Activated naive CD8-positive, alpha-beta T cell treated with anti-CD3 and anti-CD28 coated beads for 36 hours (primary cell): ENCODE measurements around the gene PALLD. TPM values are rescaled to one million over a fixed set of nuclear protein-coding genes. Genes with fewer than 3 reads are reported as not detected.
"Not testable (repeated sequence)": the region's sequence is repeated elsewhere in the genome, so short reads cannot be mapped to it uniquely, and the experiment has no call there.

Source experiments
- DNase-seq: peaks from one replicate; pipeline ENCODE4 v3.0.0; 2021
- H3K27ac Mint-ChIP-seq: one replicate; pipeline ENCODE4 v1.8.0; 2022; ENCODE audit warnings: mild to moderate bottlenecking, moderate library complexity, mixed read lengths
- H3K27me3 Mint-ChIP-seq: one replicate; pipeline ENCODE4 v1.8.0; 2022; ENCODE audit warnings: mild to moderate bottlenecking, mixed read lengths
- H3K36me3 Mint-ChIP-seq: one replicate; pipeline ENCODE4 v1.8.0; 2021; ENCODE audit warnings: mild to moderate bottlenecking, mixed read lengths
- H3K4me1 Mint-ChIP-seq: one replicate; pipeline ENCODE4 v1.8.0; 2021; ENCODE audit warnings: mixed read lengths
- H3K4me3 Mint-ChIP-seq: one replicate; pipeline ENCODE4 v1.8.0; 2022; ENCODE audit warnings: mild to moderate bottlenecking, moderate library complexity, mixed read lengths
- H3K9me3 Mint-ChIP-seq: one replicate; pipeline ENCODE4 v1.8.0; 2022; ENCODE audit warnings: mixed read lengths
- total RNA-seq, 2 experiments: library from RNA; stranded (reverse); gene quantifications; one replicate each; pipeline ENCODE4 v1.2.3, GENCODE V29; 2021

The PALLD gene
- total RNA-seq, 2 experiments from 2014 or later, result 0.41 to 0.94 TPM

DNA sequence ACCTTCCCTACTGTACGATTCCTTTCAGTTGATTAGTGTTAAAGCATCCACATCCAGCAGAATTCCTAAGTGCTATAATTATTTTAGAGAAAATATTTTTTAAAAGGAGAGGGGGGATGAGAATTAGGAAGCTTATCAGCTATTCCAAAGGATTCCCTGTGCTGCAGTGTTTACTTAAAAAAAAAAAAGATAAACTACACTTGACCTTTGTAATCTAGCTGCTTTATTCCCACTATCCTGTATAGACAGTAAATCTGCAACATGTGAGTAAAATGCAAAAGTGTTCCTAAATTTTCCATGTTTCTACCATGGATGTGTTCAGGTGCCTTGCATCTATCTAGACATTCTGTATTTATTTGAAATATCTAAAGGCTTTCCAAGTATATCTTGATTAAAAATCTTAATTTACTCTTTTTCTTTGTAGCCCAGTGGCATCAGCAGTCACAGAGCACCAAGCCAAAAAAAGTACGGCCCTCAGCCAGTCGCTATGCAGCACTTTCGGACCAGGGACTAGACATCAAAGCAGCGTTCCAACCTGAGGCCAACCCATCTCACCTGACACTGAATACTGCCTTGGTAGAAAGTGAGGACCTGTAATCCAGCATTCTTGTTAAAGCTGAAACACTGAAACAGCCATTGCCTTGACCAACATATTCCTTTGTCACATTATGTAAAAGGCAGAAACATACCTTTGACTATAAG is 429.1 kb downstream of the PALLD start:
- no peak overlapping the region for H3K27ac Mint-ChIP-seq
- H3K9me3 Mint-ChIP-seq, result no peaks in the 10 kb centered on the region
- H3K36me3 Mint-ChIP-seq, result no peaks in the 10 kb centered on the region
- no peak for DNase-seq
- peaks cover 2% of the 10 kb centered on the region for H3K4me1 Mint-ChIP-seq
- no peaks in the 10 kb centered on the region for H3K27me3 Mint-ChIP-seq
- H3K4me3 Mint-ChIP-seq, result no peak overlapping the region

DNA sequence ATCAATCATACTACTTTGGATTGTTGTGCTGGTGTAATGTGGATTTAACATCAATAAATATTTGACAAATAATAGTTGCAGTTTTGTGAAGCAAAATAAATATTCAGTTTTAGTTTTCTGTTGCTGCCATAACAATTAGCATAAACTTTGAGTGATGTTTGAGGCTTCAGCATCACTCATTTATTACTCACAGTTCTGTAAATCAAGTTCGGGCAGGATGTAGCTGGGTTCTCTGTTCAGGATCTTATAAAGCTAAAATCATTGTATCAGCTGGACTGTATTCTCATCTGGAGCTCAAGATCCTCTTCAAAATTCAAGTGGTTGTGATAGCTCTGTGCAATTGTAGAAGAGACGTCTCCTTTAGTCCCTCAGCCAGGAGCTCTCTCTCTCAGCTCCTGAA is 431.5 kb downstream of the PALLD start:
- Mint-ChIP-seq H3K27ac (no peak overlapping the region), H3K27me3 (no peaks in the 10 kb centered on the region), H3K4me3 (no peak overlapping the region), H3K9me3 (peaks cover 18% of the 10 kb centered on the region), H3K36me3 (peaks cover 7% of the 10 kb centered on the region), H3K4me1 (peaks cover 4% of the 10 kb centered on the region)
- no peak for DNase-seq

DNA sequence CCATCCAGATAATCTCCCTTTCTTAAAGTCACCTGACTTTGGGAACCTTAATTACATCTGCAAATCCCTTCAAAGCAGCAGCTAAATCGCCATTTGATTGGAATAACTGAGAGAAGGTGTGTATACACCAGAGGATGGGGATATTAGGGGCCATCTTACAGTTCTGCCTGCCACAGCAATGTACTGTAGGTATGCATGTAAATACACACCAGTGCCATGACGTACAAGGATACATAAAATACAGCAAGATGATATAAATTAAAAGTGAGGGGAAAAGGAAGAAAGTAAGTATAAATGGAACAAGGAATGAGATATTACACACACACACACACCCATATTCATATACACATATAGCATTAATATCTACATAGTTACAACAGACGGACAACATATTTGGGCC is 432.0 kb downstream of the PALLD start:
- peaks cover 7% of the 10 kb centered on the region for H3K36me3 Mint-ChIP-seq
- H3K4me1 Mint-ChIP-seq, result peaks cover 3% of the 10 kb centered on the region

DNA sequence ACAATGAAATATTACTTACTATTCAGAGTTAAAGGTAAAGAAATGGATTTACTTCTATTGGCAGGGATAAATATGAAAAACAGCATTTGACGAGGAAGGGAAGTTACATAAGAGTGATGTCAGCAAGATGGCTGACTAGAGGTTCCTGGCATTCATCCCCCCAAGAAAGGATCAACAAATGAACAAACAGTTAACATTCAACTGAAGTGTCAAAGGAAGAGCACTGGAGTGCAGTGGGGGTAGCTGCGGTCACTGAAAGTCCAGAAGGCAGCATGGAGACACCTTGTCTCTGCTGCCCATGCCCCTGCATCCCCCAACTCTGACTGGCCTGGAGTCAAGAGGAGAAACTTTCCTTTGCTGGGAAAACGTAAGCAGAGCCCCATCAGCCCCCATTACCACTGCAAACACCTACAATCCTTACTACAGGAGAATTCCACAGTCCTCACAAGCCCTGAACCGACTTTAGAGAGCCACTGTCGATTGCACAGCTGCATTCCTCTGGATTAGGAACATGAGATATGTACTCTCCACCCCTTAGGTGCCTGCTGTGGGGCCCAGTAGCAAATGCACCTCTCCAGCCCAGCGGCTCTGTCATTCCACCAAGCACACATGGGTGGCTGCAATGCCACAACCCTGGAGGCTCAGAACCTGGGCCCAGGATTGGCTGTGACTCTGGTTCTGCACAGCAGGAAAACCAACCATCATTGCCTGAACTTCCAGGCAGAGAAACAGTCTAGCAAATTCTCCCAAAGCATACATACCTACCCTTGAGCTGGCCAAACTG is 433.8 kb downstream of the PALLD start:
- Mint-ChIP-seq H3K27ac (no peak overlapping the region), H3K9me3 (peaks cover 29% of the 10 kb centered on the region), H3K36me3 (peaks cover 10% of the 10 kb centered on the region), H3K4me1 (peaks cover 2% of the 10 kb centered on the region), H3K27me3 (no peaks in the 10 kb centered on the region), H3K4me3 (no peak overlapping the region)
- no peak for DNase-seq

More for the DNA sequence above, 432.0 kb downstream of the PALLD start:
- no peak for DNase-seq
- H3K27me3 Mint-ChIP-seq, result no peaks in the 10 kb centered on the region
- H3K9me3 Mint-ChIP-seq, result peaks cover 23% of the 10 kb centered on the region
- H3K4me3 Mint-ChIP-seq, result no peak overlapping the region
- no peak overlapping the region for H3K27ac Mint-ChIP-seq

DNA sequence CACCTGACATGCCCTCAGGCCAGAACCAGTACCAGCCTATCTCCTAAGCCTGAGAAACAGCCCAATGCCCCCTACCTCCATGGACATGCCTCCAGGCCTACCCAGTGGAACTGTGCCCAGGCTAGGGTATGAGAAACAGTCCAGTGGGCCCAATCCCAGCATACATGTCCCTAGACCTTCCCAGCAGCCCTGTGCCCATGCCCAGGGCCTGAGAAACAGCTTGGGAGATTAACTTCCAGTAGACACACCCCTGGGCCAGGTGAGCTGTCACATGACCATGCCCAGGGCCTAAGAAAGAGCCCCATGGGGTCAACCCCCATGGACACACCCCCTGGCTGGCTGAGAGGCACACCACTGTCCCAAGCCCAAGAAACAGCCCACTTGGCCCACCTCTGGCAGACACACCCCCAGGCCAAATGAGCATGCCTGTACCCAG is 434.4 kb downstream of the PALLD start:
- Mint-ChIP-seq H3K27me3 (no peaks in the 10 kb centered on the region), H3K36me3 (peaks cover 10% of the 10 kb centered on the region), H3K4me3 (no peak overlapping the region), H3K27ac (no peak overlapping the region), H3K9me3 (peaks cover 29% of the 10 kb centered on the region), H3K4me1 (peaks cover 2% of the 10 kb centered on the region)
- DNase-seq, result no peak

DNA sequence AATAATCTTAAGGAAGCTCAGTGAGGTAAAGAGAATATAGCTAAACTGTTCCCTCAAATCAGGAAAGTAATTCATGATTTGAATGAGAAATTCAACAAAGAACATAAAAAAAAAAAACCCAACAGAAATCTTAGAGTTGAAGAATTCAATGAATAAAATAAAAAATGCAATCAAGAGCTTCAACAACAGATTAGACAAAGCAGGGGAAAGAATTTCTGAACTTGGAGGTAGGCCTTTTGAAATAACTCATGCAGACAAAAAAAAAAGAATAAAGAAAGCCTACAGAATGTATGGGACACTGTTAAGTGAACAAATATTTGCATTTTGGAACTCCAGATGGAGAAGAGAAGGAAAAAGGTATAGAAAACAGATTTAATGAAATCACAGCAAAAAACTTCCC is 435.3 kb downstream of the PALLD start:
- Mint-ChIP-seq H3K27me3 (no peaks in the 10 kb centered on the region), H3K36me3 (peaks cover 17% of the 10 kb centered on the region), H3K9me3 (peaks cover 37% of the 10 kb centered on the region), H3K4me3 (no peak overlapping the region), H3K4me1 (peaks cover 2% of the 10 kb centered on the region), H3K27ac (no peak overlapping the region)
- DNase-seq, result no peak

DNA sequence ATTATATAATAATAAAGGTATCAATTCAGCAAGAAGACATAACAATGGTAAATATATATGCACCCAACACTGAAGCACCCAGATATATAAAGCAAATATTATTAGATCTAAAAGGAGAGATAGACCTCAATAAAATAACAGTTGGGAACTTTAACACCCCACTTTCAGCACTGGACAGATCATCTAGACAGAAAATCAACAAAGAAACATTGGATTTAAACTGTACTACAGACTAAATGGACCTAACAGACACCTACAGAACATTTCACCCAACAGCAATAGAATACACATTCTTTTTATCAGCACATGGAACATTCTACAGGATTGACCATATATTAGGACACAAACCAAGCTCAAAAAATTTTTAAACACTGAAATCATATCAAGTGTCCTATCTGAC is 436.6 kb downstream of the PALLD start:
- Mint-ChIP-seq H3K36me3 (peaks cover 22% of the 10 kb centered on the region), H3K4me1 (peaks cover 2% of the 10 kb centered on the region), H3K9me3 (peaks cover 50% of the 10 kb centered on the region), H3K27me3 (no peaks in the 10 kb centered on the region), H3K4me3 (no peak overlapping the region), H3K27ac (no peak overlapping the region)
- DNase-seq, result no peak

DNA sequence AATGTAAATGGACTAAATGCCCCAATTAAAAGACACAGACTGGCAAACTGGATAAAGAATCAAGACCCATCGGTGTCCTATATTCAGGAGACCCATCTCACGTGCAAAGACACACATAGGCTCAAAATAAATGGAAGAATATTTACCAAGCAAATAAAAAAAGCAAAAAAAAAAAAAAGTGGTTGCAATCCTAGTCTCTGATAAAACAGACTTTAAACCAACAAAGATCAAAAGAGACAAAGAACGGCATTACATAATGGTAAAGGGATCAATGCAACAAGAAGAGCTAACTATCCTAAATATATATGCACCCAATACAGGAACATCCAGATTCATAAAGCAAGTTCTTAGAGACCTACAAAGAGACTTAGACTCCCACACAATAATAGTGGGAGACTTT is 440.6 kb downstream of the PALLD start:
- not testable (repeated sequence) for DNase-seq, H3K4me3 Mint-ChIP-seq, H3K4me1 Mint-ChIP-seq, H3K27me3 Mint-ChIP-seq, H3K27ac Mint-ChIP-seq
- Mint-ChIP-seq H3K36me3 (peaks cover 21% of the 10 kb centered on the region), H3K9me3 (peaks cover 53% of the 10 kb centered on the region)

DNA sequence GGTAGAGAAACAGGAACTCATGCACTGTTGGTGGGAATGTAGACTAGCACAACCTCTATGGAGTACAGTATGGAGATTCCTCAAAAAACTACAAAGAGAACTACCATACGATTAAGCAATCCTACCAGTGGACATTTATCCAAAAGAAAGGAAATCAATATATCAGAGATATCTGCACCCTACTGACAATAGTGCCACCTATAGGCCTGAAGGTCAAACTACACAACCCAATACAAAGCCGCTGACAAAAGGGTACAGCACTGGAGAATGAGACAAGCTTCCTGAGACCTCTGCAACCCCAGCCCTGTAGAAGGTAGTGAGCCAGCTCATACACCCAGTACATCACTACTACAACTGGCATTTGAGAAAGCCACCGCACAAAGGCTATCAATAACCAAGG is 446.1 kb downstream of the PALLD start:
- H3K4me1 Mint-ChIP-seq, result no peaks in the 10 kb centered on the region
- no peak overlapping the region for H3K4me3 Mint-ChIP-seq
- no peak overlapping the region for H3K27ac Mint-ChIP-seq
- H3K9me3 Mint-ChIP-seq, result peaks cover 21% of the 10 kb centered on the region
- peaks cover 11% of the 10 kb centered on the region for H3K36me3 Mint-ChIP-seq
- no peak for DNase-seq
- H3K27me3 Mint-ChIP-seq, result no peaks in the 10 kb centered on the region

DNA sequence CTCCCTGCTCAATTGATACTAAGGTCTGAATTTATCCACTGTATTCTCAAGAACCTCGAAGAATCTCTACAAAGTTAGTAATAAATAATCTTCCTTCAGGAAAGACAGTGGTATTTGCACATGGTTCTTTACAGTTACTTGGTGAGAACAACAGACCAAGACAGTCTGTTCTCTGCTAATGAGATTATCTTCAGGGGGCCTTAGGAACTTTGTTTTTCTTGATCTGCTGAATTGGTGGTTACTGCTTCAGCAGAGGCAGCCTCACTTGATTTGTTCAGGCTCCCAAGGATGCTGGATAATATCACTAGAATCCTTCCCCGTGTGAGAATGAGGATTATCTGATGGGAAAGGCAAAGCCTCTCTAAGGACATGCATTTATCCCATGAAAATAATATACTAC is 448.4 kb downstream of the PALLD start:
- Mint-ChIP-seq H3K9me3 (peaks cover 16% of the 10 kb centered on the region), H3K4me1 (no peaks in the 10 kb centered on the region), H3K27ac (no peak overlapping the region), H3K36me3 (peaks cover 4% of the 10 kb centered on the region), H3K4me3 (no peak overlapping the region), H3K27me3 (no peaks in the 10 kb centered on the region)
- no peak for DNase-seq

DNA sequence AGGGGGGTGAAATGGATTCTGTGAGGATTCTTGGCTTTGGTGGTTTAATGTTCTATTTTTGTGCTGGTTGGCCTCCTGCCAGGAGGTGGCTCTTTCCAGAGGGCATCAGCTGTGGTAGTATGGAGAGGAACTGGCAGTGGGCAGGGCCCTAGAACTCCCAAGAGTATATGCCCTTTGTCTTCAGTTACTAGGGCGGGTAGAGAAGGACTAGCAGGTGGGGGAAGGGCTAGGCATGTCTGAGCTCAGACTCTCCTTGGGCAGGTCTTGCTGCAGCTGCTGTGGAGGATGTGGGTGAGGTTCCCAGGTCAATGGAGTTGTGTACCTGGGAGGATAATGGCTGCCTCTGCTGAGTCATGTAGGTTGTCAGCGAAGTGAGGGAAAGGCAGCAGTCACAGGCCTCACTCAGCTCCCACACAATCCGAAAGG is 456.0 kb downstream of the PALLD start:
- H3K9me3 Mint-ChIP-seq, H3K36me3 Mint-ChIP-seq, H3K27ac Mint-ChIP-seq, DNase-seq, H3K27me3 Mint-ChIP-seq, H3K4me1 Mint-ChIP-seq, H3K4me3 Mint-ChIP-seq: not testable (repeated sequence)

DNA sequence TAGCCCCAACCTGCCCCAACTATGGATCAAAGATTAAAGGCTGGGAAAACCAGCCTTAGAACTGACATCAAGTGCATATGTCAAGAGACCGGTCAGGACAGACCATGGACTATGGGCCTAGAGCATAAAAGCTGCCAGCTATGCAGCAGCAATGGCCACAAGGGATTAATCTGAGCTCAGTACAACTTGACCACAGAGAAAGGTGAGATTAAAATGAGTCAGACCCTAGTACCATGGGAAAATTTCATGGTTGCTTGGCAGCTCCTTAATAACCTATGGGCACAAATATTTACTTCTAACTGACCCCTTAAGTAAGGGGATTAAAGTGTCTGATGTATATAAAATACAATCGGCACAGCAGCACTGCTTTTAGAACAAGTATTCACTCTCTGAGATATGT is 458.8 kb downstream of the PALLD start:
- Mint-ChIP-seq H3K9me3 (no peaks in the 10 kb centered on the region), H3K27me3 (no peaks in the 10 kb centered on the region), H3K27ac (no peak overlapping the region), H3K4me1 (no peaks in the 10 kb centered on the region), H3K36me3 (peaks cover 2% of the 10 kb centered on the region), H3K4me3 (no peak overlapping the region)
- no peak for DNase-seq

DNA sequence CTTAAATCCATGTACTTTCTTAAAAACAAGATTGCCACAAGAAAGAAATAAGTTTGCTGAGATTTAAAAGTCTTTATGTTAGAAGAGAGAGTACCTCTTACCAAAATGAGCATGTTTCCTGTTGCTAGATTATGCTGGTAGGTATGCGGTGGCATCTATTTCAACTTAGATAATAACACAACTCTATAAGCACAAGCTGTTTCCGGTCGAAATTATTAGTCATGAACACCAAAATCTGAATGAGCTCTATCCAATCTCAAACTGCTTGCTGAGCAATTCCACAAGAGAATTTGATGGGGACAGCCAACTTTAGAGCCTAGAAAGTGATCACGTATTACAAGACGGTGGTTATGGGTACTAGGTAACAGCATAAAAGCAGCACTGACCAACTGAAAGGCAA is 463.9 kb downstream of the PALLD start:
- Mint-ChIP-seq H3K4me3 (no peak overlapping the region), H3K9me3 (peaks cover 5% of the 10 kb centered on the region), H3K27me3 (no peaks in the 10 kb centered on the region), H3K27ac (no peak overlapping the region), H3K4me1 (no peaks in the 10 kb centered on the region), H3K36me3 (peaks cover 9% of the 10 kb centered on the region)
- DNase-seq, result no peak

DNA sequence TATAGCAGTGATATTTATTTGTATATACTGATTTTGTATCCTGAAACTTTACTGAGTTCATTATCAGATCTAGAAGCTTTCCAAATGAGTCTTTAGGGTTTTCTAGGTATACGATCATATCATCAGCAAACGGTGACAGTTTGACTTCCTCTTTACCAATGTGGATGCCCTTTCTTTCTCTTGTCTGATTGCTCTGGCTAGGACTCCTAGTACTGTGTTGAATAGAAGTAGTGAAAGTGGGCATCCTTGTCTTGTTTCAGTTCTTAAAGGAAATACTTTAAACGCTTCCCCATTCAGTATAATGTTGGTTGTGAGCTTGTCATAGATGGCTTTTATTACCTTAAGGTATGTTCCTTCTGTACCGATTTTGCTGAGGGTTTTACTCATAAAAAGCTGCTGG is 475.7 kb downstream of the PALLD start:
- no peaks in the 10 kb centered on the region for H3K27me3 Mint-ChIP-seq
- peaks cover 32% of the 10 kb centered on the region for H3K9me3 Mint-ChIP-seq
- H3K4me3 Mint-ChIP-seq, result no peak overlapping the region
- H3K27ac Mint-ChIP-seq, result no peak overlapping the region
- no peak for DNase-seq
- no peaks in the 10 kb centered on the region for H3K4me1 Mint-ChIP-seq
- peaks cover 7% of the 10 kb centered on the region for H3K36me3 Mint-ChIP-seq
